Gastroesophageal sphincter (tissue), 4 donors: ENCODE measurements around the gene RNASET2. TPM values are rescaled to one million over a fixed set of nuclear protein-coding genes. Genes with fewer than 3 reads are reported as not detected.

Experiments
- ATAC-seq: fragments of 150-250 bp; one replicate; pipeline ENCODE4 v1.9.1; 2016; ENCODE audit warnings: mild to moderate bottlenecking, moderate library complexity
- H3K27ac ChIP-seq, 4 donors: fragments of 200-600 bp; sonication (generic) in 3 of 4; 1 replicate in 3 of 4; 2 replicates in 1 of 4; pipeline ENCODE4 v1.5.1; 2016 to 2019
- H3K27me3 ChIP-seq: fragments of 200-600 bp; sonication (generic); one replicate; pipeline ENCODE4 v1.5.1; 2019
- H3K36me3 ChIP-seq, 2 donors: fragments of 200-600 bp; sonication (generic); one replicate each; pipeline ENCODE4 v1.5.1; 2019; ENCODE audit warnings: control low read depth in 1 of 2
- H3K4me1 ChIP-seq, 3 donors: fragments of 200-600 bp; sonication (generic); 1 replicate in 2 of 3; 2 replicates in 1 of 3; pipeline ENCODE4 v1.5.1; 2016 to 2019; ENCODE audit warnings: control low read depth in 2 of 3
- H3K4me3 ChIP-seq, 2 donors: fragments of 200-600 bp; sonication (generic); one replicate each; pipeline ENCODE4 v1.5.1; 2019; ENCODE audit warnings: mild to moderate bottlenecking in 1 of 2, moderate library complexity in 1 of 2
- H3K9me3 ChIP-seq, 3 donors: fragments of 200-600 bp; sonication (generic); one replicate each; pipeline ENCODE4 v1.5.1; 2017 to 2019; ENCODE audit warnings: control low read depth in 2 of 3
- CTCF ChIP-seq, 4 experiments: fragments of 200-600 bp in 2 of 4; fragments of 450-650 bp in 2 of 4; sonication (generic) in 1 of 4; IDR thresholded peaks; one replicate each; pipeline ENCODE4 v1.5.1; 2017 to 2019; ENCODE audit warnings: antibody characterized with exemption in 4 of 4, mild to moderate bottlenecking in 2 of 4, moderate library complexity in 2 of 4
- EP300 ChIP-seq: sonication (generic); formaldehyde crosslinking; IDR thresholded peaks from one replicate; pipeline ENCODE4 v1.6.1; 2017; ENCODE audit warnings: antibody characterized with exemption, mild to moderate bottlenecking
- POLR2A ChIP-seq, 2 donors: fragments of 450-650 bp; IDR thresholded peaks; one replicate each; pipeline ENCODE4 v1.6.1; 2017; ENCODE audit warnings: antibody characterized with exemption in 2 of 2, mild to moderate bottlenecking in 2 of 2, moderate library complexity in 1 of 2
- POLR2AphosphoS5 ChIP-seq: sonication (generic); formaldehyde crosslinking; IDR thresholded peaks from one replicate; pipeline ENCODE4 v1.6.1; 2017; ENCODE audit warnings: antibody characterized with exemption
- WGBS, 2 donors: methylation state at CpG; one replicate each; pipeline ENCODE4 v1.1.5; 2018; ENCODE audit warnings: low coverage in 1 of 2; 5-methylcytosine and 5-hydroxymethylcytosine counted together
- total RNA-seq, 4 donors: library from RNA; depleted of rRNA; stranded (reverse); fragments of >200 nt; gene quantifications; one replicate each; pipeline ENCODE4 v1.1.0, GENCODE V29; 2016

Gene RNASET2
- total RNA-seq, 4 donors from 2014 or later: 18.4 to 46.6 (median 26.2) TPM

- no peaks in the 10 kb centered on the region for H3K27me3 ChIP-seq
- ATAC-seq: no peak
- no peaks in the 10 kb centered on the region for H3K36me3 ChIP-seq
- peaks cover 0 to 5% (median 0%) of the 10 kb centered on the region in 3 donors for H3K4me1 ChIP-seq
- no peak overlapping the region for H3K4me3 ChIP-seq
- no peaks in the 10 kb centered on the region for H3K9me3 ChIP-seq
- H3K27ac ChIP-seq: no peak overlapping the region
- TF ChIP-seq CTCF (IDR thresholded peaks at IDR 0.05) (peak; percentile 22 to 50 (median 32)), POLR2A (IDR thresholded peaks at IDR 0.05) (no peak)
- 37 to 57% methylated on average over 7 to 10 of the region's 10 CpGs for WGBS, 2 donors
Observed at GRCh38 chr6:166989427-166990032, 33.2 kb upstream of the RNASET2 start.

- WGBS, 2 donors: 61 to 77% methylated on average over 2 of the region's 3 CpGs
- no peaks in the 10 kb centered on the region for H3K27me3 ChIP-seq
- TF ChIP-seq POLR2AphosphoS5: no peak
- TF ChIP-seq CTCF (IDR thresholded peaks at IDR 0.05): no peak
- TF ChIP-seq POLR2A (IDR thresholded peaks at IDR 0.05): no peak
- TF ChIP-seq EP300: no peak
- no peak for ATAC-seq
- H3K4me1 ChIP-seq: peaks cover 0 to 5% (median 0%) of the 10 kb centered on the region in 3 donors
- H3K4me3 ChIP-seq: no peak overlapping the region
- H3K9me3 ChIP-seq: no peaks in the 10 kb centered on the region
- no peak overlapping the region for H3K27ac ChIP-seq
- H3K36me3 ChIP-seq: no peaks in the 10 kb centered on the region
Observed at GRCh38 chr6:166988674-166989201, 32.4 kb upstream of the RNASET2 start.

- H3K4me3 ChIP-seq: no peak overlapping the region
- TF ChIP-seq POLR2AphosphoS5: no peak
- TF ChIP-seq CTCF (IDR thresholded peaks at IDR 0.05): no peak
- TF ChIP-seq POLR2A (IDR thresholded peaks at IDR 0.05): no peak
- TF ChIP-seq EP300: no peak
- 74 to 76% methylated on average over 3 of the region's 3 CpGs for WGBS, 2 donors
- H3K4me1 ChIP-seq: peaks cover 0 to 5% (median 0%) of the 10 kb centered on the region in 3 donors
- H3K27me3 ChIP-seq: no peaks in the 10 kb centered on the region
- no peak for ATAC-seq
- no peak overlapping the region for H3K27ac ChIP-seq
- H3K36me3 ChIP-seq: no peaks in the 10 kb centered on the region
- H3K9me3 ChIP-seq: no peaks in the 10 kb centered on the region
Observed at GRCh38 chr6:166987930-166988329, 31.6 kb upstream of the RNASET2 start.

GRCh38 chr6:166987448-166987847 is 31.1 kb upstream of the RNASET2 start:
- TF ChIP-seq POLR2AphosphoS5: no peak
- no peak for TF ChIP-seq EP300
- no peak for TF ChIP-seq POLR2A (IDR thresholded peaks at IDR 0.05)
- TF ChIP-seq CTCF (IDR thresholded peaks at IDR 0.05): no peak
- no peaks in the 10 kb centered on the region for H3K9me3 ChIP-seq
- no peak overlapping the region for H3K27ac ChIP-seq
- WGBS, 2 donors: 55 to 71% methylated on average over 5 to 6 of the region's 6 CpGs
- no peaks in the 10 kb centered on the region for H3K36me3 ChIP-seq
- H3K27me3 ChIP-seq: no peaks in the 10 kb centered on the region
- ATAC-seq: no peak
- peaks cover 0 to 5% (median 0%) of the 10 kb centered on the region in 3 donors for H3K4me1 ChIP-seq
- H3K4me3 ChIP-seq: no peak overlapping the region

GRCh38 chr6:166980738-166981137 is 24.4 kb upstream of the RNASET2 start:
- no peaks in the 10 kb centered on the region for H3K4me1 ChIP-seq
- H3K36me3 ChIP-seq: no peaks in the 10 kb centered on the region
- 93 to 100% methylated on average over 2 to 3 of the region's 3 CpGs for WGBS, 2 donors
- no peaks in the 10 kb centered on the region for H3K27me3 ChIP-seq
- no peaks in the 10 kb centered on the region for H3K9me3 ChIP-seq
- no peak for TF ChIP-seq POLR2AphosphoS5
- H3K27ac ChIP-seq: no peak overlapping the region
- no peak for ATAC-seq
- no peak overlapping the region for H3K4me3 ChIP-seq
